D341Med (cell line): Measurements from ENCODE around the gene DUOXA1.
"Not testable (repeated sequence)": the region's sequence is repeated elsewhere in the genome, so short reads cannot be mapped to it uniquely, and the experiment has no call there.

ENCODE experiments used
- DNase-seq: peaks from one replicate; pipeline ENCODE4 v3.0.0; 2012; ENCODE audit warnings: low spot score

Gene DUOXA1

DNA sequence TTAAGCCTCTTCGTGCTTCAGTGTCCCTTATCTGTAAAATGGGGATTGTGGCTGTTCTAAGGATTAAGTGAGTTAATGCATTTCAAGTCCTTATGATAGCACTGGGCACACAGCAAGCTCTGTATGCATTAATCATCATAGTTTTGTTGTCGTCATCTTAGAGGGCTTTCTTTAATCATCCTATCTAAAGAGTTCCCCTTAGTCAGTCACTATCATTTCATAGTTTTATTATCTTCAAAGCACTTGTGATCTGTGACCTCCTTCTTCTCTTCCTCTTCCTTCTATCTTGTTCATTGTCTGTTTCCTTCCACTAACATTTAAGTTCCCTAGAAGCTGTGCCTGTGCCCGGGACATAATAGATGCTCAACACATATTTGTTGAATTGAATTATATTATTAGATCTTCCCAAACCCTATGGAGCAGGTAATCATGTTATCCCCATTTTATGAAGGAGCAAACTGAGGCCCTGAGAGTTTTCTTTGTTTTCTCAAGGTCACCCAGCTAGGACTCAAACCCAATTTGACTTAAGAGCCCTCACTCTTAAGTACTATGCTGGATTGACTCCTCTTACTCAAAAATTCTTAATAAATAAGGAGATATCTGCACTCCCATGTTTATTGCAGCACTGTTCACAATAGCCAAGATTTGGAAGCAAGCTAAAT lies 39.8 kb downstream of the DUOXA1 start:
- DNase-seq: no peak

DNA sequence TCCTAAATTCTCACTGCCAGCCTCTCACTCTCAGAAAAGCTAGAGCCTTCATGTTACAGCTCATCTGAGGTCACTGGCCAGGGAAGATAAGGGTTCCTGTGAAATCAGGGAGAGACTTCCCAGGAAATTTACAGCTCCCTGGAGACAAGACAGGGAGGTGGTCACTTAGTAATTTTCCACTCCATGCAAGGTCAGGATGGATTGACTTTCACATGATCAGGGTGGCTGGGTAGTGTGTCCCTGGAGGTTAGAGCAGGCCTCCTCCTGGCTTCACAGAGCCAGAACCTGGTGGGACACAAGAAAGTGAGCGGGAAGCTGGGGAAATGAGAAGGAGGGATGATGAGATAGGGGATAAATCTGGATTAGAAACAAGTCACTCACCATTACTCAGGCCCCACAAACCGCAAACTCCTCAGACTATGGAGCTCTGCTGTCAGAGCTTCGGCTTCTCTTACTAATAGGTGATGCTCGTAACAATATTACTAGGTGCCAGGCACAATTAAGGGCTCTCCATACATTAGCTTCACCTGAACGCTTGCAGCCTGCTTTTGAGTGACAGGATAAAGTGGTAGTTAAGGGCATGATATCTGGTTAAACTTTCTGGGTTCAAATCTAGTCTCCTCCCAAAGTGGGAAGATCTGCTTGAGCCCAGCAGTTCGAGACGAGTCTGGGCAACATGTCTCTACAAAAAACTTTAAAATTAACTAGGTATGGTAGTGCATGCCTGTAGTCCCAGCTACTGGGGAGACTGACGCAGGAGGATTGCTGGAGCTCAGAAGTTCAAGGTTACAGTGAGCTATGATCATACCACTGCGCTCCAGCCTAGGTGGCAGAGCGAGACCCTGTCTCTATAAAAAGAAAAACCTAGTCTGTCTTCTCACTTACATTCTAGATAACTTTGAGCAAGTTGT lies 40.6 kb downstream of the DUOXA1 start:
- peak; percentile 3 for DNase-seq

- DNase-seq: peak; percentile 7
Measured at GRCh38 chr15:45087513-45087912, 42.2 kb downstream of the DUOXA1 start.

- DNase-seq: no peak
Measured at GRCh38 chr15:45084163-45084562, 45.5 kb downstream of the DUOXA1 start.

GRCh38 chr15:45083223-45083622 lies 46.5 kb downstream of the DUOXA1 start:
- no peak for DNase-seq

DNA sequence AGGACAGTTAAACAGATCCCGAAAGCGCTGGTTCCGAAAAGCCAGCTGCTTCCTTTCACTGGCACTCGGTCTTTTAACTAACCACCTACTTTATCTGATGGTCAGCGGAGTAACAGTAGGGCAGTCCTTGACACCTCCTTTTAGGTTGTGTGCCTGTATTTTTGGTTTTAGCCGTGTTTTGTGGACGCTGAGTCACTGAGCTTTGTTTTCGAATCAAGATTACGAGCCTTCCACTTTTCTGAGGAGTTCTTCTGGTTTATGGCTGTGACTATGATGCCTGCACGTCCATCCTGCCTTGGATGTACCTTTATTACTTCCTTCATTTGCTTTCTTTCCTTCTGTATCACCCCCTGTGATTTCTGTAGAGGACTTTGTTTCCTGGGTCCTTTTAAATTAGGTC lies 47.3 kb downstream of the DUOXA1 start:
- DNase-seq: not testable (repeated sequence)

- DNase-seq: not testable (repeated sequence)
Measured at GRCh38 chr15:45080593-45080992, 49.1 kb downstream of the DUOXA1 start.

GRCh38 chr15:45079628-45080246 lies 49.9 kb downstream of the DUOXA1 start:
- not testable (repeated sequence) for DNase-seq

- DNase-seq: not testable (repeated sequence)
Measured at GRCh38 chr15:45079201-45079600, 50.5 kb downstream of the DUOXA1 start.

DNA sequence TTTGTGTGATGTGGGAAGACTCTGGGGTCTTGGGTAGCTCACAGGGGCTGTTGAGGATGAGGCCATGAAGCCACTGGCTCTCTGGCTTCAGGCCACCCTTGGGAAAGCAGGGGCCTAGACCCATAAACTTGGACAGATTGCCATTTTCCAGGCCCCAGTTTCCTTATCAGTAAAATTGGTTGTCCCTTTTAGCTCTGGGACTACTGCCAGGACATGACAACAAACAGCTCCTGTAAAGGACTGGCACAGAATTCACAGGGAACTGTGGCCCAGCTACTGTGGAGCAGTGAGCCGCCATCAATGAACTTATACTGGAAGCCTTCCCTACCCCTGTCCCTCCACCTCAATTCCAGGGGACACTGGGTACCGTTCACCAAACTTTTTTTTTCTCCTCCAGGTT lies 52.3 kb downstream of the DUOXA1 start:
- not testable (repeated sequence) for DNase-seq

DNA sequence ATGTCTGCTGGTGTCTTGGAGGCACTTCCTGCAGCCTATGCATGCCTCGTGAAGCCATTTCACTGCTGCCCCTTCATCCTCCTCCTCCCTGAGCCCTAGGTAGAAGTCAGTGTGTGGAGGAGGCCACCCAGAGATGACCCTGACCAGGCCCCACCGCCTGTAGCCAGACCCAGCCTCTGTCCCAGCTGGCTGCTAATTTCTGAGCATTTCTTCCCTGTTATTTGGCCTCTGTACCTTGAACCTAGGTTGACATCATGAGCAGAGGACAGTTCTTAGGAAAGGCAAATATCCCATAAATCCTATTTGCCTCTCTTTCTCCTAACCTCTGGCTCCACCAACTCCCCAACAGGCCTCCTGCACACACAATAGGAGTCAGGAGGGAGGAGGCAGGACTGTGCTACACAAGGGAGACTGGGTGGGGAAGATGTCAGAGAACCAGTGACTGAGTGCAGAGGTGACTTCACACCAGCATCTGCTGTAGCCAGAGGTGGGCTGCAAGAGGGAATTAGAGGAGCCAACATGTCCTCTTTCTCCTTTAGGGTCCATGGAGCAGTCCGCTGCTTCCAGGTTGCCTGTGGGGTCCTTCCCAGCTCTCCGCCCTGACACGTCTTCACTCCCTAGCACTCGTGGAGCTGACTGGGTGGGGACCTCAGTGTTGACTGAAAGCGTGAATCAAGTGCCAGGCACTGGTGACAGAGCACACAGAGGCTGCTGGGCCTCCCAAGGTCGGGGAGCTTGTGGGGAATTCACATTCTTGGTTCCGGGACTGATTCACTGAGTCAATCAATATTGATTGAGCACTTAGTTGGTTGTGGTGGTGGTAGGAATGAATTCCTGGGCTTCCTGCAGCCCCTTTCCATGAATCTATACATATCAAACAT lies 54.0 kb downstream of the DUOXA1 start:
- DNase-seq: not testable (repeated sequence)

GRCh38 chr15:45073602-45074001 lies 56.1 kb downstream of the DUOXA1 start:
- DNase-seq: not testable (repeated sequence)

GRCh38 chr15:45069942-45070360 lies 59.7 kb downstream of the DUOXA1 start:
- DNase-seq: not testable (repeated sequence)
